ENCODE results near the gene EEIG2.
"Not testable (repeated sequence)": the region's sequence is repeated elsewhere in the genome, so short reads cannot be mapped to it uniquely, and the experiment has no call there.

The EEIG2 gene

GRCh38 chr1:108559215-108560186 is at the start of gene EEIG2:
Gene EEIG2, plus strand, starts transcription at chr1:108560100. Its CDS starts 329 bp downstream, at chr1:108560429.
- peak; percentile 91 for DNase-seq

GRCh38 chr1:108511764-108512163 is 48.1 kb upstream of the EEIG2 start:
- DNase-seq = no peak

- peak; percentile 3 for DNase-seq
These were observed 47.5 kb upstream of the EEIG2 start for GRCh38 chr1:108512239-108513043.

- DNase-seq = no peak
These were observed 46.9 kb upstream of the EEIG2 start for GRCh38 chr1:108513044-108513415.

- not testable (repeated sequence) for DNase-seq
These were observed 46.0 kb upstream of the EEIG2 start for GRCh38 chr1:108513914-108514313.

GRCh38 chr1:108517301-108517897 is 42.5 kb upstream of the EEIG2 start:
- DNase-seq = not testable (repeated sequence)

GRCh38 chr1:108521990-108522393 is 37.9 kb upstream of the EEIG2 start:
- no peak for DNase-seq

- DNase-seq = no peak
These were observed 36.1 kb upstream of the EEIG2 start for GRCh38 chr1:108523829-108524228.

GRCh38 chr1:108524676-108525075 is 35.2 kb upstream of the EEIG2 start:
- no peak for DNase-seq

- DNase-seq = no peak
These were observed 32.8 kb upstream of the EEIG2 start for GRCh38 chr1:108527135-108527534.

GRCh38 chr1:108527837-108528236 is 32.1 kb upstream of the EEIG2 start:
- DNase-seq = no peak

- DNase-seq = no peak
These were observed 28.5 kb upstream of the EEIG2 start for GRCh38 chr1:108531444-108531843.

GRCh38 chr1:108532730-108533129 is 27.2 kb upstream of the EEIG2 start:
- no peak for DNase-seq

- DNase-seq = no peak
These were observed 26.4 kb upstream of the EEIG2 start for GRCh38 chr1:108533351-108534083.

GRCh38 chr1:108534759-108535158 is 25.1 kb upstream of the EEIG2 start:
- no peak for DNase-seq

GRCh38 chr1:108535315-108535897 is 24.5 kb upstream of the EEIG2 start:
- DNase-seq = not testable (repeated sequence)

- not testable (repeated sequence) for DNase-seq
These were observed 23.9 kb upstream of the EEIG2 start for GRCh38 chr1:108536021-108536420.

- not testable (repeated sequence) for DNase-seq
These were observed 23.1 kb upstream of the EEIG2 start for GRCh38 chr1:108536791-108537190.

GRCh38 chr1:108537976-108538375 is 21.9 kb upstream of the EEIG2 start:
- no peak for DNase-seq

- no peak for DNase-seq
These were observed 18.9 kb upstream of the EEIG2 start for GRCh38 chr1:108540977-108541376.

- no peak for DNase-seq
These were observed 18.0 kb upstream of the EEIG2 start for GRCh38 chr1:108541861-108542260.

- not testable (repeated sequence) for DNase-seq
These were observed 12.4 kb upstream of the EEIG2 start for GRCh38 chr1:108547493-108547892.
